GM10266 (cell line): ENCODE results near the gene ZNF618.

Source experiments
- DNase-seq: peaks from one replicate; pipeline ENCODE4 v3.0.0; 2012; ENCODE audit errors: extremely low spot score
- CTCF ChIP-seq: IDR thresholded peaks from 2 replicates; pipeline ENCODE4 v1.5.1; 2012; ENCODE audit warnings: mild to moderate bottlenecking, low read depth; ENCODE audit not compliant: control insufficient read depth, insufficient read depth; ENCODE audit errors: missing control alignments

The ZNF618 gene

GRCh38 chr9:113988385-113989016, 112.4 kb downstream of the ZNF618 start:
- no peak for DNase-seq
- no peak for TF ChIP-seq CTCF

DNA sequence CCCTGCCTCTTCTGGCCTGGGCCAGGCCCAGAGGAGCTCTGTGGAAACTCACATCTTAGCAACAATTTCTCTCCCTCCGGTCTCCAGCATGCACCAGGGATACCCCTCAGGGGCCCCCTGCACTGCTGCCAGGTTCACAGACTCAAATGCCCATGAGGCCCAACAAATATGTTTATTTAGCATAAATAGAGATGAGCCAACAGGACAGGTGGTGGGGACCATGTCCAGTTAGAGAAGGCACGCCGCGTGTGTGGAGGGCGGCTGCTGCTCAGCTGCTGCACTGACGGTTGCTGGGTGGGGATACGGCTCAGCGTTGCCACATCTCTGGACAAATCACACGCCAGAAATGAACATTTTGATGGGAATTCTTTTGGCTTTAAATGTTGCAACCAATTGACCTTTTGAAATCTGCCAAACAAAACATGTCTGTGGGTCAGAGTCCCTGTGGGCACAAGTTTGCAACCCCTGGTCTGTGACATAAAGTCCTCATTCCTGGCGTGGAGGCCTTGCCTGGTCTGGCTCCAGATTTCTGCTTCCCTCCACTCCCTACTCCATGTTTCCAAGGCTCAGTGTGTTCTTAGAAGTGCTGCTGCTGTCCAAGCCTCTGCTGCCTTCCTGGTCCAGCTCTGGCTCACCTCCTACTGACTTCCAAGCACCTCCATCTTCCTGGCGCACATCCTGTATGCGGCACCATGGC, 113.1 kb downstream of the ZNF618 start:
- DNase-seq: no peak
- TF ChIP-seq CTCF: no peak

GRCh38 chr9:113989714-113990569, 113.8 kb downstream of the ZNF618 start:
- no peak for TF ChIP-seq CTCF

GRCh38 chr9:113990570-113990907, 114.4 kb downstream of the ZNF618 start:
- DNase-seq: no peak

More at GRCh38 chr9:113989714-113990569, 113.8 kb downstream of the ZNF618 start:
- DNase-seq: no peak

DNA sequence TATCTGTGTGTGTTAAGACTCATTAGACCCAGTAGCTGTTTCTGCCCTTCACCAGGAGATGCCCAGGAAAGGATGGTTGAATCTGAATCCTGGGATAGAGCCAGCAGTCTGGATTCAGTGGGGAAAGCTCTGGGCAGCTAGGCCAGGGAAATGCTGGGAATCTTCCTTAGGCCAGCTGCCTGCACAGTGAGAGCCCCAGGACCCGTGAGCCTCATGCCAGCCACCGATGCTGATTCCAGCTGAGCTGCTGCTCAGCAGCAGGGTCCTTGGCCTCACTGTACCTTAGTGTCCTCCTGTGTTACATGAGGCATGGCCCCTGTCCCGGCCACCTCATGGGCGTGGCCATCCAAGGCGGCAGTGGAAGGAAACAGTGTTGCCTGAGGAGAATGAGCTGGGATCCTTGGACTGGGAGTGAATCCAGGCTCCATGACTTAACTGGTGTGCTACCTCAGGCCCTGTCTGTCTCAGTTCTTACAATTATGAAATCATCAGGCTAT, 114.9 kb downstream of the ZNF618 start:
- no peak for DNase-seq
- TF ChIP-seq CTCF: no peak

More at GRCh38 chr9:113990570-113990907, 114.4 kb downstream of the ZNF618 start:
- TF ChIP-seq CTCF: no peak

DNA sequence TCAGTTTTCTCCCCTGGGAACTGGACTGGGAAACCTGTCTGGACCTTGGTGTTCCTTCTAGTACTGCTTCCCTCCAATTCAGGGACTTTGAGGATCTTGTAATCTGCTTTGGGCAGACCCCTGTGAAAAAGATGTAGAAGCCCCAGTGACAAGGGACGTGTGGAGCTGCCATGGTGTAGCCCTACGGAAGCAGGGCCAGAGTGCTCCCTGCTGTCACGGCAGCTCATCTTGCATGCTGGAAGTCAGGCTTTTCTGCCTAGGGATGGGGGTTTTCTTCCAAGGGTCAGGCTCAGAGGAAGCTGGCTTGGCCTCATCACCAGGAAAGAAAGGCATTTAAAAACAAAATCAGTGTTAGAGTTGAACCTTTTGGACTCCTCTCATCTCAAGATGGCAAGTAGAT, 115.6 kb downstream of the ZNF618 start:
- DNase-seq: no peak
- TF ChIP-seq CTCF: no peak
